ENCODE data around the gene CD6. TPM values are rescaled to one million over a fixed set of nuclear protein-coding genes. Genes with fewer than 3 reads are reported as not detected.

Gene CD6
- total and polyA plus RNA-seq, 2 donors (not counting 3 experiments of a cell fraction or from before 2014, with no cell fraction given), result not detected

- Histone ChIP-seq H3K27me3 (ENCODE audit: control insufficient read depth in 2 of 2, insufficient read depth in 2 of 2, low read length in 2 of 2) (peaks cover 2 to 7% of the 10 kb centered on the region in 2 experiments), H3K4me3 (replicated peaks in 1 of 3; ENCODE audit: insufficient read depth in 1 of 3, low read depth in 1 of 3, low read length in 3 of 3) (no peak overlapping the region), H3K27ac (ENCODE audit: insufficient read depth, low read depth, low read length) (no peak overlapping the region), H3K9me3 (replicated peaks; ENCODE audit: control insufficient read depth, insufficient read depth, low read length) (no peaks in the 10 kb centered on the region), H3K79me2 (ENCODE audit: control insufficient read depth, insufficient read depth, low read length) (no peaks in the 10 kb centered on the region), H3K9ac (replicated peaks; ENCODE audit: extremely low read depth, insufficient read depth, low read length) (no peak overlapping the region), H3K9me1 (replicated peaks; ENCODE audit: control insufficient read depth, extremely low read depth, insufficient read depth, low read length) (no peaks in the 10 kb centered on the region), H4K20me1 (replicated peaks; ENCODE audit: control insufficient read depth, extremely low read depth, insufficient read depth, low read length) (no peaks in the 10 kb centered on the region), H2AFZ (ENCODE audit: low read depth, low read length) (no peak overlapping the region), H3K36me3 (ENCODE audit: control insufficient read depth in 2 of 2, extremely low read depth in 1 of 2, insufficient read depth in 2 of 2, low read length in 2 of 2) (no peaks in the 10 kb centered on the region), H3K4me2 (ENCODE audit: insufficient read depth, low read length) (no peak overlapping the region), H3K4me1 (ENCODE audit: control insufficient read depth, extremely low read depth, insufficient read depth, low read length) (no peaks in the 10 kb centered on the region)
- dilution Hi-C loops (cut with MboI; ENCODE audit: extremely low pct_ligation_motif_present, low sequenced_read_pairs), result no loop called here
- intact Hi-C loops (cut with micrococcal nuclease), result no loop called here
- DNase-seq (ENCODE audit: low read depth, low spot score) (no peak), FAIRE-seq (no peak)
- ChIA-PET CTCF (no interaction called here), POLR2A (no interaction called here)
- BruUV-seq (replicated peaks), result no TSS peak
- TF ChIP-seq FOS (IDR thresholded peaks at IDR 0.05; ENCODE audit: borderline replicate concordance, insufficient read depth, low read length) (no peak), MAX (IDR thresholded peaks at IDR 0.05; ENCODE audit: insufficient read depth, insufficient read length) (no peak), POLR2A (IDR thresholded peaks at IDR 0.05; ENCODE audit: low read depth, low read length) (no peak), EZH2 (IDR thresholded peaks at IDR 0.05; ENCODE audit: borderline replicate concordance, low read depth, low read length, severe bottlenecking) (no peak)
These were observed 53.7 kb downstream of the CD6 start for GRCh38 chr11:61024938-61025820.

DNA sequence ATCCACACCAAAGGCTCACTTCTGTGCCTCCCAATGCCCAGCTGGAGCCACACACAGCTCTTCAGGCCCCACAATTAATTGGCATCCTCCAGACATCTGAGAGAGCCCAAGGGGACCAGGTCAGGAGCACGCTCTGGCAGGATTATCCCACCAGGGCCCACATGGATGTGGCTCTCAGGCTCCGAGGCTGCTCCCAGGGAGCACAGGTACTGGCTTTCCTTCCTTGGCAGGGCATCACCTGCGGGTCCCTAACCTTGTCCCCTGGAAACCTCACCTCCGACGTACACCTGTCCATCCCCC is 54.3 kb downstream of the CD6 start:
- Histone ChIP-seq H3K36me3 (ENCODE audit: control insufficient read depth in 2 of 2, extremely low read depth in 1 of 2, insufficient read depth in 2 of 2, low read length in 2 of 2) (no peaks in the 10 kb centered on the region), H3K4me2 (ENCODE audit: insufficient read depth, low read length) (no peak overlapping the region), H3K9ac (replicated peaks; ENCODE audit: extremely low read depth, insufficient read depth, low read length) (no peak overlapping the region), H4K20me1 (replicated peaks; ENCODE audit: control insufficient read depth, extremely low read depth, insufficient read depth, low read length) (no peaks in the 10 kb centered on the region), H2AFZ (ENCODE audit: low read depth, low read length) (no peak overlapping the region), H3K79me2 (ENCODE audit: control insufficient read depth, insufficient read depth, low read length) (no peaks in the 10 kb centered on the region), H3K4me3 (replicated peaks in 1 of 3; ENCODE audit: insufficient read depth in 1 of 3, low read depth in 1 of 3, low read length in 3 of 3) (no peak overlapping the region), H3K9me1 (replicated peaks; ENCODE audit: control insufficient read depth, extremely low read depth, insufficient read depth, low read length) (no peaks in the 10 kb centered on the region), H3K4me1 (ENCODE audit: control insufficient read depth, extremely low read depth, insufficient read depth, low read length) (no peaks in the 10 kb centered on the region), H3K27me3 (ENCODE audit: control insufficient read depth in 2 of 2, insufficient read depth in 2 of 2, low read length in 2 of 2) (peaks cover 2 to 7% of the 10 kb centered on the region in 2 experiments), H3K9me3 (replicated peaks; ENCODE audit: control insufficient read depth, insufficient read depth, low read length) (no peaks in the 10 kb centered on the region), H3K27ac (ENCODE audit: insufficient read depth, low read depth, low read length) (no peak overlapping the region)
- ChIA-PET CTCF (no interaction called here), POLR2A (no interaction called here)
- dilution Hi-C loops (cut with MboI; ENCODE audit: extremely low pct_ligation_motif_present, low sequenced_read_pairs), result no loop called here
- no TSS peak for BruUV-seq (replicated peaks)
- FAIRE-seq (no peak), DNase-seq (ENCODE audit: low read depth, low spot score) (no peak)
- TF ChIP-seq MYC (IDR thresholded peaks at IDR 0.05; ENCODE audit: low read depth, low read length) (no peak), MAX (IDR thresholded peaks at IDR 0.05; ENCODE audit: insufficient read depth, insufficient read length) (no peak), EZH2 (IDR thresholded peaks at IDR 0.05; ENCODE audit: borderline replicate concordance, low read depth, low read length, severe bottlenecking) (no peak), POLR2A (IDR thresholded peaks at IDR 0.05; ENCODE audit: low read depth, low read length) (no peak)
- intact Hi-C loops (cut with micrococcal nuclease), result no loop called here
